T-cell (primary cell): Measurements from ENCODE around the gene PTPRT. TPM values are rescaled to one million over a fixed set of nuclear protein-coding genes. Genes with fewer than 3 reads are reported as not detected.

Experiments
- ATAC-seq, 4 experiments: fragments of 200-7000 bp in 3 of 4; fragments of 150-1000 bp in 1 of 4; cut with Tn5 transposase; replicated peaks in 1 of 4; 1 replicate in 3 of 4; 2 replicates in 1 of 4; pipeline ENCODE4 v1.10.0; 2021; ENCODE audit warnings: moderate library complexity in 3 of 4, mild to moderate bottlenecking in 2 of 4, moderate number of reproducible peaks in 1 of 4
- CTCF ChIA-PET, 2 donors: fragments of 300-600 bp; sonication (Branson Sonifier 250); formaldehyde crosslinking; loops; one replicate each; lab custom pipeline; 2022; ENCODE audit warnings: antibody characterized with exemption in 2 of 2; lab: Charles Lee
- POLR2A ChIA-PET, 2 donors: fragments of 300-600 bp; sonication (Branson Sonifier 250); formaldehyde crosslinking; loops; one replicate each; lab custom pipeline; 2022; ENCODE audit warnings: antibody characterized with exemption in 2 of 2; lab: Charles Lee
- DNase-seq, 35 experiments: peaks; one replicate each; pipeline versions ENCODE4 v3.0.0 to v3.0.0-alpha.2; 2013 to 2023
- H3K27ac ChIP-seq: one replicate; pipeline ENCODE4 v1.5.1; 2013; ENCODE audit warnings: low read length
- H3K27me3 ChIP-seq, 2 experiments: replicated peaks in 1 of 2; 1 replicate in 1 of 2; 2 replicates in 1 of 2; pipeline versions ENCODE4 v1.6.1 to v1.7.0; 2013; ENCODE audit warnings: low read length in 1 of 2, mixed read lengths in 1 of 2; ENCODE audit not compliant: control insufficient read depth in 2 of 2, insufficient read depth in 2 of 2; ENCODE audit errors: extremely low read depth in 1 of 2
- H3K36me3 ChIP-seq, 2 donors: 1 replicate in 1 of 2; 2 replicates in 1 of 2; pipeline versions ENCODE4 v1.6.1 to v1.7.0; 2013; ENCODE audit warnings: low read length in 1 of 2; ENCODE audit not compliant: control insufficient read depth in 2 of 2, insufficient read depth in 1 of 2; ENCODE audit errors: extremely low read depth in 1 of 2
- H3K4me1 ChIP-seq, 2 experiments: 1 replicate in 1 of 2; 2 replicates in 1 of 2; pipeline versions ENCODE4 v1.6.1 to v1.7.0; 2013; ENCODE audit warnings: low read length in 2 of 2, mixed read lengths in 1 of 2; ENCODE audit not compliant: insufficient read depth in 2 of 2, control insufficient read depth in 1 of 2; ENCODE audit errors: extremely low read depth in 1 of 2
- H3K4me3 ChIP-seq, 2 donors: 1 replicate in 1 of 2; 2 replicates in 1 of 2; pipeline versions ENCODE4 v1.5.1 to v1.7.0; 2013; ENCODE audit warnings: mild to moderate bottlenecking in 2 of 2, low read length in 1 of 2, moderate library complexity in 1 of 2; ENCODE audit not compliant: control insufficient read depth in 1 of 2; ENCODE audit errors: extremely low read depth in 1 of 2
- H3K9me3 ChIP-seq: 2 replicates; pipeline ENCODE4 v1.7.0; 2013
- H3K27ac Mint-ChIP-seq, 2 donors: one replicate each; pipeline ENCODE4 v1.8.0; 2020 to 2021; ENCODE audit warnings: mild to moderate bottlenecking in 2 of 2, mixed read lengths in 2 of 2
- H3K27me3 Mint-ChIP-seq, 2 donors: one replicate each; pipeline ENCODE4 v1.8.0; 2021 to 2022; ENCODE audit warnings: mixed read lengths in 2 of 2
- H3K36me3 Mint-ChIP-seq: one replicate; pipeline ENCODE4 v1.8.0; 2021; ENCODE audit warnings: mixed read lengths
- H3K4me1 Mint-ChIP-seq, 3 donors: one replicate each; pipeline ENCODE4 v1.8.0; 2020 to 2022; ENCODE audit warnings: mixed read lengths in 3 of 3, mild to moderate bottlenecking in 1 of 3
- H3K4me3 Mint-ChIP-seq, 3 donors: one replicate each; pipeline ENCODE4 v1.8.0; 2020 to 2022; ENCODE audit warnings: mild to moderate bottlenecking in 3 of 3, mixed read lengths in 3 of 3, moderate library complexity in 3 of 3
- H3K9me3 Mint-ChIP-seq, 3 donors: one replicate each; pipeline ENCODE4 v1.8.0; 2020 to 2022; ENCODE audit warnings: mixed read lengths in 3 of 3
- WGBS: methylation state at CpG from one replicate; pipeline ENCODE4 v1.1.5; 2013; ENCODE audit warnings: missing lambda C conversion rate; ENCODE audit not compliant: insufficient coverage; 5-methylcytosine and 5-hydroxymethylcytosine counted together
- total RNA-seq, 35 experiments: library from RNA in 6 of 35; stranded (reverse) in 6 of 35; fragments of 120-200 nt in 1 of 35; gene quantifications; one replicate each; pipeline versions ENCODE4 v1.2.1 to v1.2.4 and lab custom pipeline; 2013 to 2026

PTPRT gene
- total RNA-seq, 5 donors from 2014 or later (not counting 1 experiment from before 2014, with no cell fraction given): not detected

- Histone ChIP-seq H3K4me3 (no peak overlapping the region), H3K27me3 (peaks cover 0 to 4% of the 10 kb centered on the region in 2 experiments), H3K4me1 (no peaks in the 10 kb centered on the region), H3K36me3 (no peaks in the 10 kb centered on the region), H3K9me3 (no peaks in the 10 kb centered on the region), H3K27ac (no peak overlapping the region)
- H3K4me1 Mint-ChIP-seq: no peaks in the 10 kb centered on the region
- H3K27me3 Mint-ChIP-seq: peaks cover 4% of the 10 kb centered on the region in 2 donors
- DNase-seq (no peak), ATAC-seq (no peak)
- WGBS: 39% methylated on average over 8 of the region's 13 CpGs
- H3K4me3 Mint-ChIP-seq: no peak overlapping the region
- peak overlapping the region in 1 of 2 donors; percentile 15 for H3K27ac Mint-ChIP-seq
- H3K9me3 Mint-ChIP-seq: peaks cover 0 to 5% (median 0%) of the 10 kb centered on the region in 3 donors
- POLR2A ChIA-PET: no interaction called here
- H3K36me3 Mint-ChIP-seq: no peaks in the 10 kb centered on the region
- CTCF ChIA-PET: no interaction called here
Measured at GRCh38 chr20:43017241-43018030, 172.3 kb downstream of the PTPRT start.

GRCh38 chr20:43016257-43016656, 173.4 kb downstream of the PTPRT start:
- Mint-ChIP-seq H3K36me3 (no peaks in the 10 kb centered on the region), H3K4me3 (no peak overlapping the region), H3K9me3 (peaks cover 0 to 8% (median 0%) of the 10 kb centered on the region in 3 donors), H3K4me1 (no peaks in the 10 kb centered on the region), H3K27me3 (peaks cover 4% of the 10 kb centered on the region in 2 donors), H3K27ac (no peak overlapping the region)
- CTCF ChIA-PET: no interaction called here
- Histone ChIP-seq H3K4me3 (no peak overlapping the region), H3K4me1 (no peaks in the 10 kb centered on the region), H3K27me3 (peaks cover 0 to 4% of the 10 kb centered on the region in 2 experiments), H3K27ac (no peak overlapping the region), H3K9me3 (no peaks in the 10 kb centered on the region), H3K36me3 (no peaks in the 10 kb centered on the region)
- ATAC-seq (no peak), DNase-seq (no peak)
- WGBS: 28% methylated on average over 2 of the region's 4 CpGs
- POLR2A ChIA-PET: no interaction called here

GRCh38 chr20:43015566-43015965, 174.1 kb downstream of the PTPRT start:
- DNase-seq: no peak
- Mint-ChIP-seq H3K27ac (no peak overlapping the region), H3K27me3 (peaks cover 4% of the 10 kb centered on the region in 2 donors), H3K9me3 (peaks cover 0 to 8% (median 0%) of the 10 kb centered on the region in 3 donors), H3K36me3 (no peaks in the 10 kb centered on the region), H3K4me3 (no peak overlapping the region), H3K4me1 (no peaks in the 10 kb centered on the region)
- H3K27ac ChIP-seq: no peak overlapping the region
- H3K9me3 ChIP-seq: no peaks in the 10 kb centered on the region
- ChIA-PET CTCF (no interaction called here), POLR2A (no interaction called here)
- WGBS: no CpG with 5 or more reads among the region's 1 CpG
- H3K4me1 ChIP-seq: no peaks in the 10 kb centered on the region
- no peak overlapping the region for H3K4me3 ChIP-seq
- no peak for ATAC-seq
- H3K27me3 ChIP-seq: peaks cover 0 to 4% of the 10 kb centered on the region in 2 experiments
- H3K36me3 ChIP-seq: no peaks in the 10 kb centered on the region

- H3K27me3 ChIP-seq: peaks cover 0 to 4% of the 10 kb centered on the region in 2 experiments
- no peaks in the 10 kb centered on the region for H3K9me3 ChIP-seq
- no peak overlapping the region for H3K4me3 ChIP-seq
- no peak overlapping the region for H3K27ac Mint-ChIP-seq
- no peaks in the 10 kb centered on the region for H3K4me1 ChIP-seq
- peaks cover 0 to 17% (median 5%) of the 10 kb centered on the region in 3 donors for H3K9me3 Mint-ChIP-seq
- ATAC-seq (no peak), DNase-seq (no peak)
- no peaks in the 10 kb centered on the region for H3K4me1 Mint-ChIP-seq
- ChIA-PET CTCF (no interaction called here), POLR2A (no interaction called here)
- H3K36me3 ChIP-seq: no peaks in the 10 kb centered on the region
- no peak overlapping the region for H3K4me3 Mint-ChIP-seq
- H3K27ac ChIP-seq: no peak overlapping the region
- H3K27me3 Mint-ChIP-seq: peaks cover 4% of the 10 kb centered on the region in 2 donors
- no peaks in the 10 kb centered on the region for H3K36me3 Mint-ChIP-seq
- 80% methylated on average over 1 of the region's 6 CpGs for WGBS
Measured at GRCh38 chr20:43014206-43014605, 175.5 kb downstream of the PTPRT start.

GRCh38 chr20:43011491-43011890, 178.2 kb downstream of the PTPRT start:
- WGBS: 67% methylated on average over 1 of the region's 3 CpGs
- ATAC-seq (no peak), DNase-seq (no peak)
- Histone ChIP-seq H3K4me1 (no peaks in the 10 kb centered on the region), H3K36me3 (no peaks in the 10 kb centered on the region), H3K9me3 (no peaks in the 10 kb centered on the region), H3K4me3 (no peak overlapping the region), H3K27ac (no peak overlapping the region), H3K27me3 (peaks cover 0 to 4% of the 10 kb centered on the region in 2 experiments)
- peaks cover 4 to 12% (median 5%) of the 10 kb centered on the region in 3 donors for H3K9me3 Mint-ChIP-seq
- POLR2A ChIA-PET: no interaction called here
- H3K4me1 Mint-ChIP-seq: no peaks in the 10 kb centered on the region
- no peaks in the 10 kb centered on the region for H3K36me3 Mint-ChIP-seq
- CTCF ChIA-PET: no interaction called here
- H3K27ac Mint-ChIP-seq: no peak overlapping the region
- H3K27me3 Mint-ChIP-seq: no peaks in the 10 kb centered on the region
- no peak overlapping the region for H3K4me3 Mint-ChIP-seq

GRCh38 chr20:43009532-43009931, 180.2 kb downstream of the PTPRT start:
- Histone ChIP-seq H3K4me3 (no peak overlapping the region), H3K27ac (no peak overlapping the region), H3K9me3 (no peaks in the 10 kb centered on the region), H3K36me3 (no peaks in the 10 kb centered on the region), H3K4me1 (no peaks in the 10 kb centered on the region), H3K27me3 (no peaks in the 10 kb centered on the region)
- H3K36me3 Mint-ChIP-seq: no peaks in the 10 kb centered on the region
- no peak overlapping the region for H3K4me3 Mint-ChIP-seq
- DNase-seq (no peak), ATAC-seq (no peak)
- no peak overlapping the region for H3K27ac Mint-ChIP-seq
- CTCF ChIA-PET: no interaction called here
- no peaks in the 10 kb centered on the region for H3K4me1 Mint-ChIP-seq
- H3K9me3 Mint-ChIP-seq: peaks cover 4 to 12% (median 5%) of the 10 kb centered on the region in 3 donors
- WGBS: 92% methylated on average over 7 of the region's 8 CpGs
- POLR2A ChIA-PET: no interaction called here
- H3K27me3 Mint-ChIP-seq: no peaks in the 10 kb centered on the region
